HG03196 (cell line): ENCODE results near the gene NLK.
"Not testable (repeated sequence)": the region's sequence is repeated elsewhere in the genome, so short reads cannot be mapped to it uniquely, and the experiment has no call there.

Experiments
- ATAC-seq: cut with Tn5 transposase; IDR thresholded peaks from one replicate; pipeline ENCODE4 v1.9.1; 2021; ENCODE audit not compliant: unreplicated experiment

Gene NLK

DNA sequence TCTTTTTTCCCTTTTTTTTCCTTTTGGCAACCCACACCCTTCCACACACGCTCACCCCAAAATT is at the start of gene NLK:
Gene NLK (plus strand): TSS at position 21 of the 64 bp plus-strand sequence. CDS start 197 bp downstream, outside the sequence.
- ATAC-seq, result no peak

DNA sequence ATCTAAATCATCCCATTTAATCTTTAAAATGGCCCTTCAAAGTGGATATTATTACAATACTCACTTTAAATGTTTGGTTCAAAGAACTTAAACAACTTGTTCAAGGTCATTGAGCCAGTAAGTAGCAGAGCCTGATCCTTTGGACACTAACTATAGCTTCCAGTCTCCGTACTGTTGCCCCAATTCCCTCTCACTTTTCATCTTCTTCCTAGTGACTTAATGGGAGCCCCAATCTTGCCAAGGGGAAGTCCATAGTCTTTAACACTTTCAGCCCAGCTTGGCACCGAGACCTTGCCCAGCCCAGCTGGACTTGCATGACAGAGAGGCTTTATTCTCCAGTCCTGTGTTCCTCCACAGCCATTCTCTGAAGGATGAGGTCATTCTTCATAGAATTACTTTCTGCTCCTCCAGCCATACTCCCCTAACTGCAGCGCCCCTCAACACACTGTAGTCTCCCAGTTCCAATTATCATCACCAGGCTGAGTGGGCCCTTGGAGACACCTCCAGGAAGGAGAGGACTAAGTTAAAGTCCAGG is 49.2 kb upstream of the NLK start:
- no peak for ATAC-seq

DNA sequence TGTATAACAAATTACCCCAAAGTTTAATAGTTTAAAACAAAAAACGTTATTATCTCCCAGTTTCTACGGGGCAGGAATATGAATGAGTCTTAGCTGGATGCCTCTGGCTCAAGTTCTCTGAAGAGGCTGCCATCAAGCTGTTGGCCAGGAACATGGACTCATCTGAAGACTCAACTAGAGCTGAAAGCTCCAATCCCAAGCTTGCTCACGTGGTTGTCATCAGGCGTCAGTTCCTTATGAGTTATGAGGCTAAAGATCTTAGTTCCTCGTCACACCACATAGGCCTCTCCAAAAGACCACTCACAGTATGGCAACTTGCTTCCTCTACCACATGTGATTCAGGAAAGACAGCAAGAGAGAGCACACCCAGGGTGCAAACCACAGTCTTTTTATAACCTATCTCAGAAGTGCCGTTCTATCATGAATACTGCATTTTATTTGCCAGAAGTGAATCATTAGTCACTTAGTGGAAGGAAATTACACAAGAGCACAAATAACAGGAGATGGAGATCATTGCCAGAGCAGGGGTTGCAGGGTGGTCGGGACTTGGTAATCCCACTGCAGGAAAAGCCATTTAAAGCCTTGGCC is 48.7 kb upstream of the NLK start:
- no peak for ATAC-seq

DNA sequence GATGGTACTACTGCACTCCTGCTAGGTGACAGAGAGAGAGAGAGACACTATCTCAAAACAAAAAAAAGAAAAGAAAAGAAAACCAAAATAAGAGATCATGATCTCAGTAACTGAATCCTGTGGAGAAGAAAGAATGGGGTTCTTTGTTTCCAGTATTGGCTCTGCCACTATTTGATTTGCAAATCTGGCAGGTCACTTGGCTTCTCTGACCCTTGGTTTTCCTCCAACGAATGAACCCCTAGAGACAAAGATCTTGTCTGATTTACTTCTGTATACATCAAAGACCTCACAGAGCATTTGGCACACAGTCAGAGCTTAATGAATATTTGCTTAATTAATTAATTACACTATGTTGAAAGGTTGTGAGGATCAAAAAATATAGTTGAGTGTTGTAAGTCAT is 47.9 kb upstream of the NLK start:
- no peak for ATAC-seq

GRCh38 chr17:27995554-27995953 is 46.9 kb upstream of the NLK start:
- no peak for ATAC-seq

DNA sequence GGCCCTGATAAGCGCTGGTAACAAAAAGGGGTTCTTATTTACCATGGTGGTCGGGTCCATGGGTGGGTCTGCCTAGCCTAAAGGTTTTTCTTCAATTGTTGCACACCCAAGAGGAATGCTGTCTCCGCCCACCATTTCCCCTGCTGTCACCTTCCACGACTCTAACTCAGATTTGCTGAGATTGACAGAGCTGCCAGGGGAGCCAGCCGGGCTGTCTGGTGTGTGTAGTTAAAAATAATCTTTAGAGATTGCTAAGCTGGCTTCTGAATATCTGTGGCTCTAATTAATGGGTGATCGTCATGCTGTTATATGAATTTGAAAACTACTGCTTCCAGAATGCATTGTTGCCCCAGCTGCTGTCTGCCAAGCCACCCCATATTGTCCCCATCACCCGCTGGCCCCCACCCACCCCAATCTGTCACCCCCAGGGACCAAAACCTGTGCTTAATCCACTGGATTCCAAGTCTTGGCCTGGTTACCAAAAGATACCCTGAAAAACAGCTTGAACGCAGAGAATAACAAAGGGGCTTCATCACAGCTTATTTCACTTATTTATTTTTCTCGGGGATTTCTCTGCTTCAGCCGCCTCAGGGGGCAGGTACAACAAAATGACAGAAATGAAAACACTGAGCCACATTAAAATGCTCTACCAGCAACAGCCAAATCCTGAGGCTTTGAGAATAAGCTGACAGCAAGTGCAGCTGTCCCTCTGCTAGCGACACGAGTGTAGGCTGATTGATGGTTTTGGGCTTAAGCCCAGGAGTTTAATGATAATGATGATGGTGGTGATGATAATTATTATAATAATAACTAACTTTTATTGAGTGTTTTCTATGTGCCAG is 46.1 kb upstream of the NLK start:
- ATAC-seq, result no peak

DNA sequence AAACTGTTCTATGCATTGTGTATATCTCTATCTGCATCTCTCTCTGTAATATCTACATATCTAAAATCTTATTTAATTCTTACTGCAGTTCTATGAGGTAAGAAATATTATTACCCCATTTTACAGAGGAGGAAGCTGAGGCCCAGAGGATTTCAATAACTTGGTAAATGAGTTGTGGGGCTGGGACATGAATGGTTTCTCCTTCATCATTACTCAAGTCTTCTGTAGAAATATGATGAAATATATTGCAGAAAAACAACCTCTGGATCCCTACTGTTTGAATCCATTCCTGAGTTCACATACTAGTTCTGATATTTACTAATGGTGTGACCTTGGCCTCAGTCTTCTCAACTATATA is 45.5 kb upstream of the NLK start:
- ATAC-seq, result no peak

- ATAC-seq, result no peak
Measured at GRCh38 chr17:27997522-27997921, 45.0 kb upstream of the NLK start.

DNA sequence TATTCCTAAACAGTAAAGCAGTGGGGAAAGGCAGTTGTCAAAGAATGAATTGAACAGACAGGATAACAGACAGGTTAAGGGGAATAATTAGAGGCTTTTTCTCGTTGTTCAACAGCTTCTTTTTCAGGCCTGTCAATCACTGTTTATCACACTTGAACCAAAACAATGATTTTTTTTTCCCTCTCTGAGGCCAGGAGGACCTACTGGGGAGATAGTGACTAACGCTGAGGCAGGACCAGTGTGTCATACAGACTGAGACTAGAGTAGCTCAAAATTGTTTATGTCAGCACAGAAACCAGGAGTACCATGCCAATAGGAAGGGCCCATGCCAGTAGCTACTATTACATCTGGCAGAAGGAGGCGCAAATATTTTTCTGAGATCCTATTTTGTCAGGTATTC is 41.3 kb upstream of the NLK start:
- ATAC-seq, result no peak

DNA sequence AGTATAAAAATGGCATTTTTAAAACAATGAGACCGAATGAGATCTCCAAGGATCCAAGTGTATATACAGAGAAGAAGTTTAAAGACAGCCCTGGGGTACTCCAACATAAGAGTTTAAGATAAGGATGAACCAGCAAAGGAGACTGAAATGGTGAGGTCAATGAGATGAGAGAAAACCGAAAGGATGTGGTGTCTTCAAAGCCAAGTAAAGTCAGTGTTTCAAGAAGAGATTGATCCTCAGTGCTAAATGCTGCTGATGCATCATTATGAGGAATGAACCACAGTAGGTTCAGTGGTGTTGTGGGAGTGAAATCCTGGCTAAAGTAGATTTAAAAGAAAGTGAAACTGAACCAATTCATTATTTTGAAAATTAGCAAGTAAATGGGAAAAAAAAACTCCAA is 38.1 kb upstream of the NLK start:
- ATAC-seq, result no peak

DNA sequence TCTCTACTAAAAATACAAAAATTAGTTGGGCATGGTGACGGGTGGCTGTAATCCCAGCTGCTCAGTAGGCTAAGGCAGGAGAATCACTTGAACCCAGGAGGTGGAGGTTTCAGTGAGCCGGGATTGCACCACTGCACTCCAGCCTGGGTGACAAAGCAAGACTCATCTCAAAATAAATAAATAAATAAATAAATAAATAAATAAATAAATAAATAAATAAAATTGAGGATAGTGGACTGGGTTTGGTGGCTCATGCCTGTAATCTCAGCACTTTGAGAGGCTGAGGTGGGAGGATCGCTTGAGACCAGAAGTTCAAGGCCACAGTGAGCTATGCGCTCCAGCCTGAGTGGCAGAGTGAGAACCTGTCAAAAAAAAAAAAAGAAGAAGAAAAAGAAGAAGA is 34.6 kb upstream of the NLK start:
- ATAC-seq, result not testable (repeated sequence)

- ATAC-seq, result no peak
Measured at GRCh38 chr17:28008513-28008912, 34.0 kb upstream of the NLK start.

DNA sequence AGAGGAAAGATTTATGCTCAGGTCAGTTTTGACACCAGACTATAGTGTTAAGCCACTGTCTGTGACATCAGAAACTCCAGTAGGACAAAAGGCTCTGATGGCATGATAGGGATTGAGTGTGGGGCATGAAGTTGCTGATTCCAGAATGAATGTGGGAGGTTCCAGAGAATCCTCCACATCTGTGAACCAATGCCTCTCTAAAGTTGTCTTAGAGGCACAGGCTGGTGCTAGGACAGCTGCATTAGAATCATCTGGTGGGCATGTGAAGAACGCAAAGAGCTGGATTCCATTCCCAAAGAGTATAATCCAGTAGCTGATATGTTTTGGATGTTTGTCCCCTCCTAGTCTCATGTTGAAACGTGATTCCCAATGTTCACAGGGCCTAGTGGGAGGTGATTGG is 32.1 kb upstream of the NLK start:
- no peak for ATAC-seq

GRCh38 chr17:28018439-28019070 is 23.9 kb upstream of the NLK start:
- ATAC-seq, result no peak

- ATAC-seq, result no peak
Measured at GRCh38 chr17:28020515-28020914, 22.0 kb upstream of the NLK start.

GRCh38 chr17:28029044-28029443 is 13.4 kb upstream of the NLK start:
- no peak for ATAC-seq

- no peak for ATAC-seq
Measured at GRCh38 chr17:28030386-28030785, 12.1 kb upstream of the NLK start.

- ATAC-seq, result no peak
Measured at GRCh38 chr17:28031174-28031573, 11.3 kb upstream of the NLK start.

GRCh38 chr17:28033972-28034714 is 8.3 kb upstream of the NLK start:
- no peak for ATAC-seq

- ATAC-seq, result not testable (repeated sequence)
Measured at GRCh38 chr17:28035452-28035851, 7.0 kb upstream of the NLK start.

DNA sequence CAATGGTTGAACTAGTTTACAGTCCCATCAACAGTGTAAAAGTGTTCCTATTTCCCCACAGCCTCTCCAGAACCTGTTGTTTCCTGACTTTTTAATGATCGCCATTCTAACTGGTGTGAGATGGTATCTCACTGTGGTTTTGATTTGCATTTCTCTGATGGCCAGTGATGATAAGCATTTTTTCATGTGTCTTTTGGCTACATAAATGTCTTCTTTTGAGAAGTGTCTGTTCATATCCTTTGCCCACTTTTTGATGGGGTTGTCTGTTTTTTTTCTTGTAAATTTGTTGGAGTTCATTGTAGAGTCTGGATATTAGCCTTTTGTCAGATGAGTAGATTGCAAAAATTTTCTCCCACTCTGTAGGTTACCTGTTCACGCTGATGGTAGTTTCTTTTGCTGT is 6.6 kb upstream of the NLK start:
- ATAC-seq, result not testable (repeated sequence)

DNA sequence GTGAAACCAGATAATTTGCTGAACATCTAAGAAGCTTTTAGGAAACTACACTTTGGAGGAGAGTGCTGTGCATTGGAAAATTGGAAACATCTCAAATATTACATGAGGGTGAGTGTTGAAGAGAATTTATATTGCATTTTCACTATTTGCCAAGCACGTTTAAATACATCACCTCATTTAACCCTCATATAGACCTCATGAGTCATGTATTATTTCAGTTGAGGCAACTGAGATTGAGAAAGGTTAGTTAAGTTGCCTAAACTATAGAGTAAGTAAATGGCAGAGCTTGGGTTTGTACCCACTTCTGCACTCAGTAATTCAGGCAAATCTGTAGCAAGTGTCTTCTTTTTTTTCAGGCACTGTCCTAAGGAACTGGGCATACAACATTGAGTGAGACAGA is 3.7 kb upstream of the NLK start:
- ATAC-seq, result no peak
